Endothelial cell of umbilical vein (primary cell): ENCODE data around the gene ACYP2.

ENCODE experiments used
- EZH2 ChIP-seq: IDR thresholded peaks from 2 replicates; pipeline ENCODE4 v1.6.1; 2012; ENCODE audit warnings: borderline replicate concordance, low read depth, mild to moderate bottlenecking, moderate library complexity, low read length, inconsistent platforms; ENCODE audit not compliant: severe bottlenecking
- GATA2 ChIP-seq: IDR thresholded peaks from 2 replicates; pipeline ENCODE4 v1.7.0; 2011; ENCODE audit warnings: low read depth, mild to moderate bottlenecking, moderate library complexity, mixed read lengths, low read length; ENCODE audit not compliant: insufficient read length, insufficient read depth
- MYC ChIP-seq: IDR thresholded peaks from one replicate; pipeline ENCODE4 v1.6.1; 2011; ENCODE audit warnings: mild to moderate bottlenecking, low read depth, low read length
- POLR2A ChIP-seq: IDR thresholded peaks from 2 replicates; pipeline ENCODE4 v1.6.1; 2012; ENCODE audit warnings: low read depth, mild to moderate bottlenecking, control low read depth, low read length
- POLR2AphosphoS5 ChIP-seq: IDR thresholded peaks from 2 replicates; pipeline ENCODE4 v1.6.1; 2012; ENCODE audit warnings: low read depth, mild to moderate bottlenecking, control low read depth, low read length, moderate library complexity; ENCODE audit not compliant: insufficient read depth
- TF ChIP-seq, protein P1 (sequence below), 2 donors: IDR thresholded peaks; 1 replicate in 1 of 2; 2 replicates in 1 of 2; pipeline ENCODE4 v1.5.1; 2011; ENCODE audit warnings: low read length in 2 of 2, mild to moderate bottlenecking in 2 of 2, moderate library complexity in 2 of 2, control low read depth in 1 of 2, inconsistent platforms in 1 of 2, low read depth in 1 of 2; ENCODE audit not compliant: insufficient read depth in 1 of 2; ENCODE audit errors: extremely low read depth in 1 of 2

DNA sequence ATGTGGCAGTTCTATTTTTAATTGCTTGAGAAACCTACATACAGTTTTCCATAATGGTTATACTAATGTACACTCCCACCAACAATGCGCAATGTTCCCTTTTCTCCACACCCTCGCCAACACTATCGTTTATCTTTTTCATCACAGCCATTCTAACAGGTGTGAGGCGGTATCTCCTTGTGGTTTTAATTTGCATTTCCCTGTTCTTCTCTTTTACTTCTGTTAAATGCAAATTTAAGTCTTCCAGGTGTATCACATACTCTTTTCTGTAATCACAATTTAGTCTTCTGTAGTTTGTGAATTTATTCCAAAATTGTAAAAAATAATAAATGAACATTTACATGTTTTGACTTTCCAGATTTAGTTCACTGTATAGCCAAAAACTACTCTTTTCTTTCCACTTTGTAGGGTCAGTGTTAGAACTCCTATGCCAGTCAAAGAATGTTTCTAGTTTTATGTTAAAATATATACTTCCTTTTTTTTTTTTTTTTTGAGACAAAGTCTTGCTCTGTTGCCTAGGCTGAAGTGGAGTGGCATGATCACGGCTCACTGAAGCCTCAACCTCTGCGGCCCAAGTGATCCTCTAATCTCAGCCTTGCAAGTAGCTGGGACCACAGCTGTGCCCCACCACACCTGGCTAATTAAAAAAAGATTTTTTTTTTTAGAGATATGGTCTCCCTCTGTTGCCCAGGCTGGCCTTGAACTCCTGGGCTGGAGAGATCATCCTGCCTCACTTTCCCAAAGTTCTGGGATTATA is 15.4 kb upstream of the ACYP2 start:
- TF ChIP-seq, protein P1, sequence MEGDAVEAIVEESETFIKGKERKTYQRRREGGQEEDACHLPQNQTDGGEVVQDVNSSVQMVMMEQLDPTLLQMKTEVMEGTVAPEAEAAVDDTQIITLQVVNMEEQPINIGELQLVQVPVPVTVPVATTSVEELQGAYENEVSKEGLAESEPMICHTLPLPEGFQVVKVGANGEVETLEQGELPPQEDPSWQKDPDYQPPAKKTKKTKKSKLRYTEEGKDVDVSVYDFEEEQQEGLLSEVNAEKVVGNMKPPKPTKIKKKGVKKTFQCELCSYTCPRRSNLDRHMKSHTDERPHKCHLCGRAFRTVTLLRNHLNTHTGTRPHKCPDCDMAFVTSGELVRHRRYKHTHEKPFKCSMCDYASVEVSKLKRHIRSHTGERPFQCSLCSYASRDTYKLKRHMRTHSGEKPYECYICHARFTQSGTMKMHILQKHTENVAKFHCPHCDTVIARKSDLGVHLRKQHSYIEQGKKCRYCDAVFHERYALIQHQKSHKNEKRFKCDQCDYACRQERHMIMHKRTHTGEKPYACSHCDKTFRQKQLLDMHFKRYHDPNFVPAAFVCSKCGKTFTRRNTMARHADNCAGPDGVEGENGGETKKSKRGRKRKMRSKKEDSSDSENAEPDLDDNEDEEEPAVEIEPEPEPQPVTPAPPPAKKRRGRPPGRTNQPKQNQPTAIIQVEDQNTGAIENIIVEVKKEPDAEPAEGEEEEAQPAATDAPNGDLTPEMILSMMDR (IDR thresholded peaks at IDR 0.05; ENCODE audit: extremely low read depth in 1 of 2, insufficient read depth in 1 of 2, low read depth in 1 of 2, low read length in 2 of 2): no peak
- no peak for TF ChIP-seq POLR2A
- TF ChIP-seq GATA2: no peak
- no peak for TF ChIP-seq POLR2AphosphoS5
- TF ChIP-seq EZH2: no peak
- TF ChIP-seq MYC: no peak
